Activated CD8-positive, alpha-beta T cell treated with anti-CD3 and anti-CD28 coated beads for 36 hours (primary cell): ENCODE data around the gene PEA15. TPM values are rescaled to one million over a fixed set of nuclear protein-coding genes. Genes with fewer than 3 reads are reported as not detected.

Experiments used
- ATAC-seq: fragments of 200-7000 bp; cut with Tn5 transposase; one replicate; pipeline ENCODE4 v1.10.0; 2021; ENCODE audit warnings: mild to moderate bottlenecking, moderate library complexity
- CTCF ChIA-PET: fragments of 350-600 bp; sonication (Branson Sonifier 250); formaldehyde crosslinking; loops from one replicate; lab custom pipeline; 2021; ENCODE audit warnings: antibody characterized with exemption; lab: Charles Lee
- POLR2A ChIA-PET: fragments of 350-600 bp; sonication (Branson Sonifier 250); formaldehyde crosslinking; loops from one replicate; lab custom pipeline; 2021; ENCODE audit warnings: antibody characterized with exemption; lab: Charles Lee
- DNase-seq: peaks from one replicate; pipeline ENCODE4 v3.0.0-alpha.2; 2020
- H3K27ac Mint-ChIP-seq: one replicate; pipeline ENCODE4 v1.8.0; 2021; ENCODE audit warnings: mild to moderate bottlenecking, mixed read lengths
- H3K27me3 Mint-ChIP-seq: one replicate; pipeline ENCODE4 v1.8.0; 2021; ENCODE audit warnings: mixed read lengths
- H3K36me3 Mint-ChIP-seq: one replicate; pipeline ENCODE4 v1.8.0; 2021; ENCODE audit warnings: low read depth, mixed read lengths
- H3K4me1 Mint-ChIP-seq: one replicate; pipeline ENCODE4 v1.8.0; 2021; ENCODE audit warnings: low read depth, mixed read lengths
- H3K4me3 Mint-ChIP-seq: one replicate; pipeline ENCODE4 v1.8.0; 2021; ENCODE audit warnings: mild to moderate bottlenecking, moderate library complexity, mixed read lengths
- H3K9me3 Mint-ChIP-seq: one replicate; pipeline ENCODE4 v1.8.0; 2021; ENCODE audit warnings: mixed read lengths
- CTCF ChIP-seq: fragments of 200-600 bp; IDR thresholded peaks from one replicate; pipeline ENCODE4 v1.8.0; 2022; ENCODE audit warnings: antibody characterized with exemption, mild to moderate bottlenecking
- intact Hi-C: fragments of 100-400 bp; cut with micrococcal nuclease; formaldehyde crosslinking; loops from one replicate; pipeline ENCODE4 v1.10.0; 2022
- total RNA-seq, 2 experiments: library from RNA; stranded (reverse); gene quantifications; one replicate each; pipeline ENCODE4 v1.2.3, GENCODE V29; 2021

Gene PEA15
- total RNA-seq, 2 experiments from 2014 or later, result 31.8 to 34.1 TPM

GRCh38 chr1:160207118-160207650 is 2.0 kb downstream of the PEA15 start:
- POLR2A ChIA-PET, result interaction anchor here (0.8 to 2.0 kb wide), 4 partner anchors 13 to 67 kb away, joined by 3 to 5 read pairs (median 3); no protein-coding TSS in a partner anchor
- intact Hi-C loops, result loop anchor here (5.0 kb wide), 1 partner anchor 105 kb away; no protein-coding TSS in a partner anchor
- Mint-ChIP-seq H3K36me3 (peaks cover 21% of the 10 kb centered on the region), H3K4me1 (peaks cover 48% of the 10 kb centered on the region), H3K9me3 (no peaks in the 10 kb centered on the region), H3K4me3 (peak overlapping the region; percentile 82), H3K27ac (peak overlapping the region; percentile 49), H3K27me3 (no peaks in the 10 kb centered on the region)
- CTCF ChIA-PET, result interaction anchor here (0.7 to 5.9 kb wide), 4 partner anchors 12 to 84 kb away, joined by 3 to 31 read pairs (median 4); no protein-coding TSS in a partner anchor
- no peak for TF ChIP-seq CTCF
- no peak for DNase-seq
- no peak for ATAC-seq

- no peaks in the 10 kb centered on the region for H3K27me3 Mint-ChIP-seq
- H3K27ac Mint-ChIP-seq, result peak overlapping the region; percentile 8
- DNase-seq (no peak), ATAC-seq (no peak)
- POLR2A ChIA-PET, result interaction anchor here (0.6 to 2.0 kb wide), 3 partner anchors 11 to 14 kb away, joined by 3 to 5 read pairs (median 3); no protein-coding TSS in a partner anchor
- H3K4me1 Mint-ChIP-seq, result peaks cover 48% of the 10 kb centered on the region
- intact Hi-C loops, result loop anchor here (5.0 kb wide), 1 partner anchor 106 kb away; no protein-coding TSS in a partner anchor
- TF ChIP-seq CTCF, result no peak
- no peaks in the 10 kb centered on the region for H3K9me3 Mint-ChIP-seq
- CTCF ChIA-PET, result interaction anchor here (0.7 to 5.9 kb wide), 5 partner anchors 13 to 107 kb away, joined by 3 to 31 read pairs (median 3); no protein-coding TSS in a partner anchor
- H3K4me3 Mint-ChIP-seq, result no peak overlapping the region
- H3K36me3 Mint-ChIP-seq, result peaks cover 26% of the 10 kb centered on the region
Observed at GRCh38 chr1:160207771-160208556, 2.8 kb downstream of the PEA15 start.

DNA sequence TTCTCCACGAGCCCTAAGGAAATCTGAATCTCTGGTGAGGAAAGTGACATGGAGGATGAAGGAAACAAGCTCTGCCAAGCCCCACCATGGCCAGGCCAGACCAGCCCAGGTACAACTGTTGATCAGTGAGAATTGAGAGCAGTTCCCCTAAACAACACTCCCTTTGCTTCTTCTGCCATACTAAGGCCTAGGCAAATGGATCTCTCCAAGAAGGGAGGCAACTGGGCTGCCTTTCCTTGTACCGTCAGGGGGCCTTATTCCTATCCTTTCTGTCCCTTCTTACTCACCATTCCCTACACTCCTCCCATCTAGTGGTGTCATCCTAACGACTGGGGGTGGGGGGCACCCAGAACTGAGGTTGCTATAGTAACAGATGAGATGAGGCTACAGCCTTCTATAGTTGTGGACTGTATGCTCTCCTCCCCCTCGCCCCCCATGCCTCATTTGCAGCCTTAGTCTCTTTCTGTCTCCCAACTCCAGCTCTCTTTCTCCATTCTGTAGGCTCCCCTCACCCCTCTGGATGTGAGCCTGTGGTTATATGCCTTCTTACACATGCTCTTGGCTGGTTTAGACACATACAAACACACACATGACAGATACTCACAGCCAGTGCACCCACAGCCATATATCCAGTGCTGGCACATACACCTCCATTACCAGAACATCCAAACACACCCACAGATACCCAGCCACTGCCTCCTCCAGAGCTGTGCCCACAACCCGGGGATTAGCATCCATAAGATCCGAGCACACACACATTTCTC is 3.6 kb downstream of the PEA15 start:
- Mint-ChIP-seq H3K4me3 (no peak overlapping the region), H3K4me1 (peaks cover 48% of the 10 kb centered on the region), H3K27ac (peak overlapping the region; percentile 31), H3K36me3 (peaks cover 31% of the 10 kb centered on the region), H3K27me3 (no peaks in the 10 kb centered on the region), H3K9me3 (no peaks in the 10 kb centered on the region)
- ATAC-seq (no peak), DNase-seq (no peak)
- ChIA-PET CTCF (interaction anchor here (0.9 to 5.9 kb wide), 5 partner anchors 15 to 130 kb away, joined by 3 to 31 read pairs (median 3); no protein-coding TSS in a partner anchor), POLR2A (interaction anchor here (0.6 to 0.9 kb wide), 3 partner anchors 11 to 22 kb away, joined by 3 read pairs; no protein-coding TSS in a partner anchor)
- intact Hi-C loops, result loop anchor here (5.0 kb wide), 1 partner anchor 106 kb away; no protein-coding TSS in a partner anchor
- no peak for TF ChIP-seq CTCF

- Mint-ChIP-seq H3K27me3 (no peaks in the 10 kb centered on the region), H3K4me3 (no peak overlapping the region), H3K36me3 (peaks cover 37% of the 10 kb centered on the region), H3K4me1 (peaks cover 42% of the 10 kb centered on the region), H3K27ac (peak overlapping the region; percentile 43), H3K9me3 (no peaks in the 10 kb centered on the region)
- ATAC-seq, result no peak
- no peak for TF ChIP-seq CTCF
- intact Hi-C loops, result loop anchor here (5.0 kb wide), 1 partner anchor 107 kb away; no protein-coding TSS in a partner anchor
- ChIA-PET POLR2A (interaction anchor here (0.6 to 1.2 kb wide), 4 partner anchors 11 to 109 kb away, joined by 3 read pairs; no protein-coding TSS in a partner anchor), CTCF (interaction anchor here (0.9 to 5.9 kb wide), 6 partner anchors 16 to 130 kb away, joined by 3 to 31 read pairs (median 4); no protein-coding TSS in a partner anchor)
- no peak for DNase-seq
Observed at GRCh38 chr1:160209321-160210046, 4.3 kb downstream of the PEA15 start.
